BLaER1 (cell line): ENCODE results near the gene NSG2.
"Not testable (repeated sequence)": the region's sequence is repeated elsewhere in the genome, so short reads cannot be mapped to it uniquely, and the experiment has no call there.

Experiments
- H3K27ac ChIP-seq: shearing (Covaris generic); formaldehyde crosslinking; 2 replicates; pipeline ENCODE4 v1.8.1; 2022
- H3K27me3 ChIP-seq: shearing (Covaris generic); formaldehyde crosslinking; 2 replicates; pipeline ENCODE4 v1.8.1; 2022
- H3K36me3 ChIP-seq: shearing (Covaris generic); formaldehyde crosslinking; 2 replicates; pipeline ENCODE4 v1.8.1; 2022
- H3K4me1 ChIP-seq: shearing (Covaris generic); formaldehyde crosslinking; 2 replicates; pipeline ENCODE4 v1.8.1; 2022
- H3K4me2 ChIP-seq: shearing (Covaris generic); formaldehyde crosslinking; 2 replicates; pipeline ENCODE4 v1.8.1; 2022
- H3K4me3 ChIP-seq: shearing (Covaris generic); formaldehyde crosslinking; 2 replicates; pipeline ENCODE4 v1.8.1; 2022
- H3K9ac ChIP-seq: shearing (Covaris generic); formaldehyde crosslinking; 2 replicates; pipeline ENCODE4 v1.8.1; 2022
- H3K9me3 ChIP-seq: shearing (Covaris generic); formaldehyde crosslinking; 2 replicates; pipeline ENCODE4 v1.8.1; 2022
- H4K20me1 ChIP-seq: shearing (Covaris generic); formaldehyde crosslinking; 2 replicates; pipeline ENCODE4 v1.8.1; 2022
- Cebpa-rat ChIP-seq: shearing (Covaris generic); IDR thresholded peaks from 2 replicates; pipeline ENCODE4 v1.8.1; 2022

The NSG2 gene

DNA sequence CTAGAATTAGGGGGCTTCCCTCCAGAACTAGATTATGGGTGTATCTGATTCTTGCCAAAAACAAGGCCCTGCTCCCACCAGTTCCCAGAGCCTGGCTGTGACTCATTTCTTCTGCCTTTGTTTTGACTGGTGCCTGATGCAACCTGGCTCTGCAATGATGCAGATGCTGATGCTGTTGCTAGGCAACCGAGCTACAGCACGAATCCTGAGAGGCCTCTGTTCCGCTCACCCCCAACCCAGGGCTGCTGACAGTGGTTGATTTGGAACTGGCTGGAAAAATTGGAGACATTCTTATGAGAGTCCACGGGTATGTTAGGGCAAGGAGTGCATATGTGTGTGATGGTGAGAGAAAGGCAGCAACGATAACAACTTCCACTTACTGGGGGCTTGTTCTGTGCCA lies 100.3 kb downstream of the NSG2 start:
- Histone ChIP-seq H3K9ac (no peak overlapping the region), H3K4me3 (no peak overlapping the region), H4K20me1 (no peaks in the 10 kb centered on the region), H3K27ac (no peak overlapping the region), H3K4me1 (no peaks in the 10 kb centered on the region), H3K27me3 (no peaks in the 10 kb centered on the region), H3K9me3 (no peaks in the 10 kb centered on the region), H3K4me2 (no peak overlapping the region), H3K36me3 (no peaks in the 10 kb centered on the region)
- TF ChIP-seq Cebpa-rat: no peak

DNA sequence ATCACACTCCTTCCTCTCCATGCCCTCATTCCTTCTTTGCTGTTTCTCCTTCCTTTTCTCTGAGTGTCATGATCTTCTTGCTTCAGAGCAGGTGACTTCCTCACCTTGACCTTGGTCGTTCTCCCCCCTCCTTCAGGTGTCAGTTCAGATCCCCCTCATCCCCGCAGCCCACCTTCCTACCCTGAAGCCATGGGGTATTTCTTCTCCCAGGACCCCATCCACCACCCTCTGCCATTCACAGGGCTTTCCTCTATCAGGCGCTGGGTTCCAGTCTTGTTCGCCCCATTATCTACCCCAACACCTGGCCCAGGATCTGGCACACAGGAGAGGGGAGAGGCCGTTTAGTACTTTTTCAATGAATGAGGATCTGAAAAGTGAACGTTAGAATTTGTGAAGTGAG lies 101.0 kb downstream of the NSG2 start:
- H3K27me3 ChIP-seq: no peaks in the 10 kb centered on the region
- H3K4me1 ChIP-seq: 0 out of 2 replicates have a peak, but pooled peaks cover 4% of the 10 kb centered on the region
- H3K4me2 ChIP-seq: no peak overlapping the region
- H3K9me3 ChIP-seq: no peaks in the 10 kb centered on the region
- TF ChIP-seq Cebpa-rat: no peak
- no peaks in the 10 kb centered on the region for H3K36me3 ChIP-seq
- H3K9ac ChIP-seq: no peak overlapping the region
- H4K20me1 ChIP-seq: no peaks in the 10 kb centered on the region
- no peak overlapping the region for H3K27ac ChIP-seq
- no peak overlapping the region for H3K4me3 ChIP-seq

DNA sequence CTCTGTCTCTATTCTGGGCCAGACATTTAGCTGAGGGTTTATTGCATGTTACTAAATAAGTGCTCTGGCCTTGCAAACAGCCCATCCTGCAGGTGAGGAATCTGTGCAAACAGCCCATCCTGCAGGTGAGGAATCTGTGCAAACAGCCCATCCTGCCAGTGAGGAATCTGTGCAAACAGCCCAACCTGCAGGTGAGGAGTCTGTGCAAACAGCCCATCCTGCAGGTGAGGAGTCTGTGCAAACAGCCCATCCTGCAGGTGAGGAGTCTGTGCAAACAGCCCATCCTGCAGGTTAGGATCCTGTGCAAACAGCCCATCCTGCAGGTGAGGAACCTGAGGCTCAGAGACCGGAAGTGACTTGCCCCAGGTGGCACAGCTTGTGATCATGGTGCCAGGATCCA lies 101.5 kb downstream of the NSG2 start:
- not testable (repeated sequence) for H3K27me3 ChIP-seq, H3K27ac ChIP-seq, H3K4me3 ChIP-seq, H3K9me3 ChIP-seq, H3K9ac ChIP-seq, H3K36me3 ChIP-seq, H3K4me1 ChIP-seq, H3K4me2 ChIP-seq, H4K20me1 ChIP-seq

DNA sequence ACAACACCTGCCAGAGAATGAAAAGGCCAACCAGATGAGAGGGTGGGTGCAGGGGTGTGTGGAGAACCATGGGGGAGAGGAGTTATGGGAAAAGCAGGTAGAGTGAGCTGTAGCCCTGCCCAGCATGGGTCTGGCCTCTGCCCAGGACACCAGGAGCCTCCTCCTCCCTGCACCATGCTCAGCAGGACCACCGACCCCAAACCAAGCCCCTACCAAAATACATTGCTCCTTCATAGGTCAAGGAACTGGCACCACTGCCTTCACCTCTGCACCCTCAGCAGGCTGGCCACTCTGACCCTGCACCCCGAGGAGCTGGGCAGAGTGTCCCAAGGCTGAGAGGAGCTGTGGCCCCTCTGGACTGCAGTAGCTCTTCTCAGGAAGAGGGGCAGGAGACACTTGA lies 102.0 kb downstream of the NSG2 start:
- no peaks in the 10 kb centered on the region for H4K20me1 ChIP-seq
- H3K27me3 ChIP-seq: no peaks in the 10 kb centered on the region
- peaks cover 8% of the 10 kb centered on the region; the same call in 1 of the 2 replicates for H3K4me1 ChIP-seq
- H3K4me2 ChIP-seq: no peak overlapping the region
- H3K36me3 ChIP-seq: no peaks in the 10 kb centered on the region
- no peak for TF ChIP-seq Cebpa-rat
- no peak overlapping the region for H3K4me3 ChIP-seq
- H3K9me3 ChIP-seq: no peaks in the 10 kb centered on the region
- no peak overlapping the region for H3K9ac ChIP-seq
- H3K27ac ChIP-seq: no peak overlapping the region

DNA sequence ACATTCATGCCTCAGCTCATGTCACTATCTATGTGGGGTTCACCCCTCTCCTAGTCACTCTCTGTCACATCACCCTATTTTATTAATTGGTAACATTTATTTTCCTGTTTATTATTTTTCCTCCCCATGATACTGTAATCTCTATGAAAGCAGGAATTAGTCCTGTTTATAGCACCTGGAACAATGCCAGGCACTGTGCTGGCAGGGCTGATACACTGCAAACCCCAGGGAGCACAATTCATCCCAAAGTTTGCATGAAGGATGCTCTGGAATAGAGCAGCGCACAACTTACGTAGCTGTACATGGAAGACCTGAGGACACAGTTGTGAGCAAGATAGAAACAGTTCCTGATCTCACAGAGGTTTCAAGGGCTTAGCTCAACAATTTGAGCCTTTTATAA lies 103.2 kb downstream of the NSG2 start:
- H4K20me1 ChIP-seq: no peaks in the 10 kb centered on the region
- no peaks in the 10 kb centered on the region for H3K36me3 ChIP-seq
- no peak overlapping the region for H3K27ac ChIP-seq
- peaks cover 8% of the 10 kb centered on the region; the same call in 1 of the 2 replicates for H3K4me1 ChIP-seq
- H3K9me3 ChIP-seq: peaks cover 2% of the 10 kb centered on the region
- no peak overlapping the region for H3K9ac ChIP-seq
- no peak overlapping the region for H3K4me3 ChIP-seq
- no peak overlapping the region for H3K4me2 ChIP-seq
- H3K27me3 ChIP-seq: no peaks in the 10 kb centered on the region
- TF ChIP-seq Cebpa-rat: no peak

DNA sequence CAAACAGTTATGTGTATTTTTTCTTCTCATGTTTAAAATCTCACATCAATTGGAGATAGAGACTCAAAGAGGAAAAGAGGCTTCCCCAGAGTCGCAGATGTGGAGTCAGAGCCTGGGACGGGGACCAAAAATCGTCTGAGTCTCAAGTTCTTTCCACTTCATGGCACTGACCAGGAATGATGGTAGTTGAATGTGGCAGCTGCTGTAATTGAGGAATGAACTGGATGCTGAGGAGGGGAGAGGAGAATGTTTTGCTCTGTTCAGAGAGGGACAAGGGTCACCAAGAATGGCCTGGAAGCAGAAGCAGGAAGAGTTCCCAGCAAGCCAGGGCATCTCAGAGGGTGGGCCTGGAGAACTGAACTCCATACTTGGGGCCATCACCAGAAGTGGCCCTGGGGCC lies 103.9 kb downstream of the NSG2 start:
- no peak overlapping the region for H3K4me2 ChIP-seq
- H4K20me1 ChIP-seq: no peaks in the 10 kb centered on the region
- H3K27ac ChIP-seq: no peak overlapping the region
- TF ChIP-seq Cebpa-rat: no peak
- H3K9ac ChIP-seq: no peak overlapping the region
- no peaks in the 10 kb centered on the region for H3K36me3 ChIP-seq
- H3K9me3 ChIP-seq: peaks cover 8% of the 10 kb centered on the region
- peaks cover 8% of the 10 kb centered on the region; the same call in 1 of the 2 replicates for H3K4me1 ChIP-seq
- H3K4me3 ChIP-seq: no peak overlapping the region
- H3K27me3 ChIP-seq: no peaks in the 10 kb centered on the region

DNA sequence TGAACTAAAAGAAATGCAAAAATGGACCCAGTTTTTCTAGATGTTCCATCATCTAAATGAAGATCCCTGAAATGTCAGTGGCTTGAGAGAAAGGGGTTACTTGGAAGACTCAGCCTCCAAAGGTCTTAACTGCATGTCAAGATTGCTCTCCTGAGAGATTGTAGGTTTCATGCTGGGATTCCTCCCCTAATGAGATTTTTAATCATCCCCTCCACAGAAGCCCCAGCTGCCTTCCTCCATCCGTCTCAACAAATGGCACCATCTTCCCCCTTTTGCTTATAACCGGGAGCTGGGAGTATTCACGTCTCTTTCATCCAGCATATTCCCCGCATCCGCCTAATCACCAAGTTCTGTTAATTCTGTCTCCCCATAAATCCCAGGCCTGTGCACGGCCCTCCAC lies 104.5 kb downstream of the NSG2 start:
- H4K20me1 ChIP-seq: no peaks in the 10 kb centered on the region
- H3K9ac ChIP-seq: no peak overlapping the region
- no peaks in the 10 kb centered on the region for H3K36me3 ChIP-seq

DNA sequence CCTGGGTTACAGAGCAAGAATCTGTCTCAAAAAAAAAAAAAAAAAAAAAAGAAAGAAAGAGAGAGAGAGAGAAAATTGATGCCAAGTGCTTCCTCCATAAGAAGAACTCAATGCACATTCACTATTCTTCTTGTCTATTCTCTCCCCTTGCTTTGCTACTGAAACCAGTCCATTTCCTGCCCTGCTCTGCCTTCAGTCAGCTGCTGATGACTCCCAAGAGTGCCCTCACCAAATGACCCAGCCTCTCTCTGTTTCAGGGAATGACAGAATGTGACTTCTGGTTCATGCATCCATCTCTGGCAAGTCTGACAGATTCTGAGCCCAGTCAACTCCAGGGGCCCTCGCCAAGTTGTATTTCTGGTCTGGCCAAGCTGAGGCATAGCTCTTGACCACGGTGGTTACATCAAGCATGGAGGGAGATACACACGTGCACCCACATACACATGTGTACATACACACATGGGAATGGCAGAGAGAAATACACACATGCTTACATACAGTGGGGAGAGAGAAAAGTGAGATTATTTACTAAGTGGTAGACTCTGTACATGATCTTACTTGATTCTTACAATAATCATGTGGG lies 106.2 kb downstream of the NSG2 start:
- Histone ChIP-seq H3K4me2 (no peak overlapping the region), H4K20me1 (no peaks in the 10 kb centered on the region), H3K27ac (no peak overlapping the region), H3K36me3 (no peaks in the 10 kb centered on the region), H3K4me1 (peaks cover 8% of the 10 kb centered on the region; the same call in 1 of the 2 replicates), H3K27me3 (no peaks in the 10 kb centered on the region), H3K9me3 (peaks cover 10% of the 10 kb centered on the region), H3K4me3 (no peak overlapping the region), H3K9ac (no peak overlapping the region)
- no peak for TF ChIP-seq Cebpa-rat

More for the DNA sequence above, 104.5 kb downstream of the NSG2 start:
- no peak overlapping the region for H3K4me3 ChIP-seq
- H3K9me3 ChIP-seq: peaks cover 10% of the 10 kb centered on the region
- H3K4me2 ChIP-seq: no peak overlapping the region
- peaks cover 8% of the 10 kb centered on the region; the same call in 1 of the 2 replicates for H3K4me1 ChIP-seq
- H3K27me3 ChIP-seq: no peaks in the 10 kb centered on the region
- no peak overlapping the region for H3K27ac ChIP-seq
- no peak for TF ChIP-seq Cebpa-rat

DNA sequence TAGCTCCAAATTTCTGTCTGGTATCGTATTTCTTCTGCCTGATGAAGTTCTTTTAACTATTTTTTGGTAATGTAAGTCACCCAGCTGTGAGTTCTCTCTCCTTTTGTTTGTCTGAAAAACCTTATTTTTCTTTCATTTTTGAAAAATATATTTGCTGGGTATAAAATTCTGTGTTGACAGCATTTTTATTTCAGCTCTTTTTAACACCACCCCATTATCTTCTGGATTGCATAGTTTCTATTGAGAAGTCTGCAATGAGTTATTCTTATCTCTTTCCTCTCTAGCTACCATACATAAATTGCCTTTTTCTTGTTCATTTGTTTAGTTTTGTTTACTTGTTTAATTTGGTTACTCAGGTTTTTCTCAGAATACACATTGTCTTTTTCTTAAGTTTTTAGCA lies 109.1 kb downstream of the NSG2 start:
- Histone ChIP-seq H3K4me3 (no peak overlapping the region), H3K9ac (no peak overlapping the region), H3K9me3 (peaks cover 10% of the 10 kb centered on the region), H3K4me1 (peaks cover 8% of the 10 kb centered on the region; the same call in 1 of the 2 replicates), H3K27me3 (no peaks in the 10 kb centered on the region), H3K4me2 (no peak overlapping the region), H3K36me3 (no peaks in the 10 kb centered on the region), H4K20me1 (no peaks in the 10 kb centered on the region), H3K27ac (no peak overlapping the region)
- TF ChIP-seq Cebpa-rat: no peak

DNA sequence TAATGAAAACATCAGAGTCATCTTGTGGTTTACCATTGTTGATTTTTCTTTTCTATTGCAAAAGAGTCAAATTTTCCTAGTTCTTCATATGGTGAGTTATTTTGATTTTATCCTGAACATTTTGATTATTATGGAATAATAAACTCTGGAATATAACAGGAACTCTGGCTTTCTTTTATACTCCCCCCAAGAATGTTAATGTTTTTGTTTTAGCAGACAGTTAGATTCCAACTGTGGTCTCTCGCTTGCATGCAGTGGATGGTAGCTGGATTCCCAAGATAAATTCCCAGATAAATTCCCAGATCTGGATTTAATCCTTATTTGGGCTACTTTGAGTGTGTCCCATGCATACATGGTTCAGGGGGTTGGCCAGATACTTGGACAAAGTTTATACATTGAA lies 109.8 kb downstream of the NSG2 start:
- Histone ChIP-seq H3K36me3 (no peaks in the 10 kb centered on the region), H3K4me3 (no peak overlapping the region), H3K9me3 (peaks cover 10% of the 10 kb centered on the region), H3K4me2 (no peak overlapping the region), H3K27me3 (no peaks in the 10 kb centered on the region), H4K20me1 (no peaks in the 10 kb centered on the region), H3K4me1 (peaks cover 8% of the 10 kb centered on the region; the same call in 1 of the 2 replicates), H3K9ac (no peak overlapping the region), H3K27ac (no peak overlapping the region)
- TF ChIP-seq Cebpa-rat: no peak

DNA sequence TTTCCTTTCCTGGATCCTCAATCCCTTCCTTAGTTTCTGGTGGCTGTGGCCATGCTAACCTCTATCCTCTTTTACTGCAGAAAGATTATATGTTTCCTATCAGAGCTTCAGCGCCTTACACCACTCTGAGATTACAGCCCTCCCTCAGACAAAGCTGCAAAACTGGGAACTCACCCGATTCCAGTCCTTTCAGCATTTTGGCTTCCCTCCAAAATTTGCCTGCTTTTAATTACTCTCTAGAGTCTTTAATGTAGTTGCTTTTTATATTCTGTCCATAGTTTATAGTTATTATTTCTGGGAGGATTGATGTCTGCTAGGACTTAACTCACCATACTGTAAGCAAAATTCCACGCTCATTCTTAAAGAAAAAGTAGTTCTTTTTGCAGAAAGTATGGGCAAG lies 110.2 kb downstream of the NSG2 start:
- Histone ChIP-seq H3K9ac (no peak overlapping the region), H3K4me3 (no peak overlapping the region), H4K20me1 (no peaks in the 10 kb centered on the region), H3K4me1 (peaks cover 8% of the 10 kb centered on the region; the same call in 1 of the 2 replicates), H3K36me3 (no peaks in the 10 kb centered on the region), H3K9me3 (peaks cover 10% of the 10 kb centered on the region), H3K4me2 (no peak overlapping the region), H3K27me3 (no peaks in the 10 kb centered on the region), H3K27ac (no peak overlapping the region)
- no peak for TF ChIP-seq Cebpa-rat
